OCI-M1 (cell line): Measurements from ENCODE around the gene GPATCH4.

ENCODE experiments used
- DNase-seq: peaks from one replicate; lab custom pipeline; 2025; lab: John Stamatoyannopoulos, UW

Gene GPATCH4

GRCh38 chr1:156547434-156547833 is 53.8 kb downstream of the GPATCH4 start:
- DNase-seq = no peak

DNA sequence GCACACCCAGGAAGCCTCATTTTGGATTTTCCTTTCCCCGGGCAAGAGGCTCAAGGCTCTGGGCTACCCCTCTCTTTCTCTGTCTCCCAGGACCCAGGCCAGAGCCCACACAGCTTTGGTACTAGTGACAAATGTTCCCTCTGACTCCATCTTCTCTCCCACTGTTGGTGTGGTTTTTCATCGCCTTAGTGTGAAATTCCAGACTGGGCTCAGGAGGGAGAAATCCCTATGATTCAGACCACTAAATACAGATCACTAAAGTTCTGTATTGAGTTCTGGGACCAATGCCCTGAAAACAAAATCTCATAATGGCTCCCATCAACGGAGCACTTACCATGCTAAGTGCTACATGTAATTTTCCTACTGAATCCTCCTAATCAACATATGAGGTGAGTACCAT is 55.0 kb downstream of the GPATCH4 start:
- DNase-seq = no peak

DNA sequence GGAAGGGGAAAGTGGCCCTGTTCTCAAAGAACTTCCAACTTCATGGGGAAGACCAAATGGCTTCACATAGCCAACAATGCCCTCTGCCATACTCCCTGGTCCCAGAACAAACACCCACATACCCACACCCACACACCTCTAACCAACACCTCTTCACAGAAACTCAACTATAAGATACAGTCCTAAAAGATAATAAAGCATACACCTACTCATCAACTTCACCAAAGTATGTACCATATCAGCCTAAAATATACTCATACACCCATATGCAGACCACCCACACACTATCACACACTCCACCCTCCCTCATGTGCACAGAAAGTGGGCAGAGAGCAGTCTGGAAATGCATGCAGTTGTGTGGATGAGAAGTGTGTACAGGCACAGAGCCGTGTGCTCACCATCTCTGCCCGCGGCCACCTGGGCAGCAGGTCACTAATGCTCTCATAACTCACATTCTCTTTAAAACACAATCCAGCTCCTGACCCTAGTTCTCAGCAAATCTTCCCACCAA is 56.6 kb downstream of the GPATCH4 start:
- DNase-seq = no peak
